ENCODE measurements around the gene GIT1.

- TF ChIP-seq, protein P1, sequence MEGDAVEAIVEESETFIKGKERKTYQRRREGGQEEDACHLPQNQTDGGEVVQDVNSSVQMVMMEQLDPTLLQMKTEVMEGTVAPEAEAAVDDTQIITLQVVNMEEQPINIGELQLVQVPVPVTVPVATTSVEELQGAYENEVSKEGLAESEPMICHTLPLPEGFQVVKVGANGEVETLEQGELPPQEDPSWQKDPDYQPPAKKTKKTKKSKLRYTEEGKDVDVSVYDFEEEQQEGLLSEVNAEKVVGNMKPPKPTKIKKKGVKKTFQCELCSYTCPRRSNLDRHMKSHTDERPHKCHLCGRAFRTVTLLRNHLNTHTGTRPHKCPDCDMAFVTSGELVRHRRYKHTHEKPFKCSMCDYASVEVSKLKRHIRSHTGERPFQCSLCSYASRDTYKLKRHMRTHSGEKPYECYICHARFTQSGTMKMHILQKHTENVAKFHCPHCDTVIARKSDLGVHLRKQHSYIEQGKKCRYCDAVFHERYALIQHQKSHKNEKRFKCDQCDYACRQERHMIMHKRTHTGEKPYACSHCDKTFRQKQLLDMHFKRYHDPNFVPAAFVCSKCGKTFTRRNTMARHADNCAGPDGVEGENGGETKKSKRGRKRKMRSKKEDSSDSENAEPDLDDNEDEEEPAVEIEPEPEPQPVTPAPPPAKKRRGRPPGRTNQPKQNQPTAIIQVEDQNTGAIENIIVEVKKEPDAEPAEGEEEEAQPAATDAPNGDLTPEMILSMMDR (IDR thresholded peaks at IDR 0.05): no peak
- no peak for TF ChIP-seq POLR2A (IDR thresholded peaks at IDR 0.05)
Measured at GRCh38 chr17:29618272-29619065, 29.0 kb upstream of the GIT1 start.
